KOPT-K1 (cell line): ENCODE measurements around the gene LSG1.
A peak's percentile ranks its signal among the peaks of the same experiment; 100 is the strongest.

Experiments used
- H3K27ac ChIP-seq: fragments of 200-600 bp; sonication (generic); 2 replicates; pipeline ENCODE4 v1.5.1; 2016; ENCODE audit warnings: antibody characterized with exemption, mild to moderate bottlenecking, low read depth, low read length; ENCODE audit not compliant: poor library complexity, severe bottlenecking
- H3K36me3 ChIP-seq: fragments of 200-600 bp; sonication (generic); 2 replicates; pipeline ENCODE4 v1.5.1; 2017; ENCODE audit warnings: antibody characterized with exemption, mild to moderate bottlenecking, low read length, moderate library complexity; ENCODE audit not compliant: insufficient read depth
- H3K9me3 ChIP-seq: fragments of 200-600 bp; sonication (generic); 2 replicates; pipeline ENCODE4 v1.5.1; 2017; ENCODE audit warnings: antibody characterized with exemption, low read length, mild to moderate bottlenecking; ENCODE audit not compliant: insufficient read depth, poor library complexity, severe bottlenecking

Gene LSG1

GRCh38 chr3:194680888-194681615 lies 9.1 kb upstream of the LSG1 start:
- Histone ChIP-seq H3K27ac (no peak overlapping the region), H3K36me3 (no peaks in the 10 kb centered on the region), H3K9me3 (no peaks in the 10 kb centered on the region)

DNA sequence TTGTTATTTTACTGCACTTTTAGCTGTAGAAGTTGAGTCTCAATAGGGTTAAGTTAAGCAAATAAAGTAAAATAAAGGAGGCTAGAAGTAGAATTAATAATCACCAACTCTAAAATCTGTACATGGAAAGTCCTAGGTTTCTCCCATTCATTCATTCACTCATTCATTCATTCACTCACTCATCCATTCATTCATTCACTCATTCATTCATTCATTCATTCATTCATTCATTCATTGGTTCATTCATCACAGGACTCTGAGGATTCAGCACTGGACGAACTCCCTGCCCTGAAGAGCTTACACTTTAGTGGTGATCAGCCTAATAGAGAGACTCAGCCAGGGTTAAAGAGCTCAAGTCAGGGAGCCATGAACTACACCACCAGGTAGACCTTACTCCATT lies 4.5 kb upstream of the LSG1 start:
- H3K36me3 ChIP-seq: no peaks in the 10 kb centered on the region

DNA sequence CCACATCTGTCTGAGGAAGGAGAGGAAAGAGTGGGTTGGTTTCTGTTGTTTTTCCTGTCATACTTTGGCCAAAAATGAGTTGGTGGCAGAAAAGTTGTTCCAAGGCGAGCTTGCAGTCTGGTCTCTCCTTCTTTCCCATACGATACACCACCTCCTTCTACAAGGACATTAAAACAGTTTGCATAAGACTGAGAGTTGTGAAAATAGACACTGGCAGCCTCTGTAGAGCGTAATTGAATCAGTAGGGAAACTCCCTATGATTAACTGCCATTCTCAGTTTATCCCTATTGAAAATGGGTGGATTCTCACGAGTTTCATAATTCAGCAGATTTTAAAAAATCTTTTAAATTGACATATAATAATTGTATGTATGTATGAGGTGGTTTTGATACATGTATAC lies 3.7 kb upstream of the LSG1 start:
- H3K36me3 ChIP-seq: no peaks in the 10 kb centered on the region
- H3K27ac ChIP-seq: no peak overlapping the region

More for the DNA sequence above, 4.5 kb upstream of the LSG1 start:
- Histone ChIP-seq H3K27ac (no peak overlapping the region), H3K9me3 (no peaks in the 10 kb centered on the region)

DNA sequence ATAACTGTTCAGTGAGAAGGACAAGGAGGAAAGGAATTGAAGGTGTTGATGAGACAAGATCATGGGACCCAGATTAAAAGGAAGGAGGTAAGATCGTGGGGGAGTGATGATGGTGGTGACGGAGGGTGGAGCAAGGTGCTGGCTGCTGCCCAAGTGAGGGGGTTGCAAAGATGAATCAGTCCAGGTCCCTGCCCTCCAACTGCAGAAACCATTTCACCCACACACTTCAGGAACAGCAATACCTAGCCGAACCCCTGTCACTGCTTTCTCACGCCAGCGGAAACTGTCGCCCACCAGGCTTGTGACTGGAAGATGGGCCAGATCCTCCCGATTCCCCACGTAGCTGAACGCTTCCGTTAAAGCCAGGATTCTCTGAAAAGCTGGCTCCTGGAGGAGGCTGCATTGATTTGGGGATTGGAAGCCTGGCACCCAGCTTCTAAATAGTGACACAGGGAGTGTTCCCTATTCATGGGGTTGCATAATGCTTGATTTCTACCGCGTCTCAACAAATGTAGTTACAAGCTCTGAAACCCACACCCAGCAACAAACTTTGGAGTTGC lies 3.2 kb upstream of the LSG1 start:
- Histone ChIP-seq H3K36me3 (peaks cover 1% of the 10 kb centered on the region; the same call in 1 of the 2 replicates), H3K27ac (no peak overlapping the region), H3K9me3 (no peaks in the 10 kb centered on the region)

More for the DNA sequence above, 3.7 kb upstream of the LSG1 start:
- H3K9me3 ChIP-seq: no peaks in the 10 kb centered on the region

DNA sequence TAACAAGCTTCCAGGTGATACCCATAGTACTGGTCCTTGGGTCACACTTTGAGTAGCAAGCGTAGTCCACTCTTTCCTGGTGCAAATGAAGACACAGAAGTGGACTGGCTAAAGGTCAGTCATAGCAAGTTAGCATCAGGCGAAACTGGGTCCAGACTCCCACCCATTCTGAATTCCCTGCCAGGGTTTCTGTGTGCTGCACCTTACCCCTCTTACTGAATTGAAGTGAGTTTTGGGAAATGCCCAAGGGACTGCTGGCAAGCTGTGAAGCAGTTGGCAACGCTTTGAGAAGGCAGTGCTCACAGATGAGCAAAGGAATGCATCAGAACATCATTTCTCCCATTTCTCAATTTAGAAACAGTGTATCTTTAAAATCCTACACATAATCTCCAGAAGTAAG lies 1.8 kb upstream of the LSG1 start:
- H3K36me3 ChIP-seq: peaks cover 15% of the 10 kb centered on the region
- H3K27ac ChIP-seq: no peak overlapping the region

DNA sequence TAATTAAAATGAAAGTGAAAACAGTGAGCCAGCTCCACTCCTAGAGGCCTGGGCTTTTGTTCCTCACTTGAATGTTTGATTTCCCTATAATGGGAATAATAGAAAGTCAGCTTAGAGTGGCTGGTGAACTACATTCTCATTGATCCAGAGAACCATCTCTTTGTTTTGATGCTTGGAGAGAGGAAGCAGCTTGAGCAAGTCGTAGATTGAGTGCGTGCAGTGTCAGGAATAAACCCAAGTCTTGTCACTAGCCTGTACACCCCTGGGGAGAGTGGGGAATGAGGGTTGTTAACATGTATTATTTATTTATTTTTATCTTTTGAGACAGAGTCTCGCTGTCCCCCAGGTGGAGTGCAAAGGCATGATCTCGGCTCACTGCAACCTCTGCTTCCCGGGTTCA lies 885 bp upstream of the LSG1 start:
- H3K9me3 ChIP-seq: no peaks in the 10 kb centered on the region

More for the DNA sequence above, 1.8 kb upstream of the LSG1 start:
- no peaks in the 10 kb centered on the region for H3K9me3 ChIP-seq

DNA sequence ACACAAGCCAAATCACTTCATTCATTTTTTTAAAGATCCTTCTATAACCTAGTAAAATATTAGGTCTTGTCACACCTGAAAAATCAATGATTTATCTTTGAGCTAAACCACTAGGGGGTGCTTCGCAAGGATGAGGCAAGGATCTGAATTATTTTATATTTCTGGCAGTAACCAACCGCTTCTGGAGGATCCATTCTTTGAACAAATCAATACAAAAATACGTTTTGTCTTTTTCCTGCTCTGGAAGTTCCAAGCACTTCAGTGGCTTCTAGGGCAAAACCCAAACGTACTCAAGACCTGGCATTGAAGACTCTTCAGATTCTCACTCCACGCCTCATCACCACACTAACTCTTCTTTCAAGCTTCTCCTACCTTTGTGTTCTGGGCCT lies 486 bp downstream of the LSG1 start:
- peaks cover 33% of the 10 kb centered on the region for H3K36me3 ChIP-seq
- H3K27ac ChIP-seq: peak overlapping the region; percentile 76
- no peaks in the 10 kb centered on the region for H3K9me3 ChIP-seq

More for the DNA sequence above, 885 bp upstream of the LSG1 start:
- peaks cover 24% of the 10 kb centered on the region for H3K36me3 ChIP-seq
- peak overlapping the region; percentile 76 for H3K27ac ChIP-seq

DNA sequence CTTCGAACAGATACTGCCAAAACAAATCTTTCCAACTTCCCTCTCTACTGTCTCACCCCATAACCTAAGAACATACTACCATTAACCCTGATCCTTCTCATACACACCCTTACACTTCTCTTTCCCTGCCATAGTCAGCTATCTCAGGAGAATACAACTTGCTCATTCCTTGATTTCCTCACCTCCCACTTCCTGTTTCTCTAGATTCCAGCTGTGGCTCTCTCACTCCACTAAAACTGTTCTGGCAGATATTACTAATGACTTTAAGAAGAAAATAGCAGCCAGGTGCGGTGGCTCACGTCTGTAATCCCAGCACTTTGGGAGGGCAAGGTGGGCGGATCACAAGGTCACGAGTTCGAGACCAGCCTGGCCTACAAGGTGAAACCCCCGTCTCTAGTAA lies 4.6 kb downstream of the LSG1 start:
- Histone ChIP-seq H3K36me3 (peaks cover 72% of the 10 kb centered on the region), H3K9me3 (no peaks in the 10 kb centered on the region), H3K27ac (no peak overlapping the region)

GRCh38 chr3:194664857-194665256 lies 7.1 kb downstream of the LSG1 start:
- H3K9me3 ChIP-seq: no peaks in the 10 kb centered on the region
- no peak overlapping the region for H3K27ac ChIP-seq
- H3K36me3 ChIP-seq: peaks cover 92% of the 10 kb centered on the region

- Histone ChIP-seq H3K27ac (peak overlapping the region; percentile 33), H3K36me3 (peaks cover 96% of the 10 kb centered on the region), H3K9me3 (no peaks in the 10 kb centered on the region)
Observed at GRCh38 chr3:194661946-194662345, 10.0 kb downstream of the LSG1 start.

DNA sequence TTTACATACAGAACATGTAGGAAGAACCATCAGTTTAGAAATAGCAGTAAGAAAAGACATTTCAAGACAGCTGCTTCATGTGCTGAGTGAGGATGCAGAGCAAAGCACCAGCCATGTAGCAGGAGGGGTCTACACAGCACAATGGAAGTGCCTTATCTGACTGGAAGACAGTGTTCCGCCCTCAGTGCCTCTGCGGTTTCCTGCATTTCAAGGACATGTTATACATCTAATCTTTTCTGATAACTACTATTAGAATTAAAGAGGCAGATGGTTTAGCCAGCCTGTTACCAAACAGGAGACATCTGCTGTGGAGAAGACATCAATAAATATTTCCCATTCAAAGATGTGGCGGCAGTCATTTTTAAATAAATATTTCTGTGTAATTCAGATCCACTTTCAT lies 10.6 kb downstream of the LSG1 start:
- H3K9me3 ChIP-seq: no peaks in the 10 kb centered on the region
- peak overlapping the region; percentile 19 for H3K27ac ChIP-seq
- H3K36me3 ChIP-seq: peaks cover 92% of the 10 kb centered on the region

GRCh38 chr3:194659778-194660177 lies 12.2 kb downstream of the LSG1 start:
- H3K36me3 ChIP-seq: peaks cover 85% of the 10 kb centered on the region
- no peak overlapping the region for H3K27ac ChIP-seq
- H3K9me3 ChIP-seq: no peaks in the 10 kb centered on the region

DNA sequence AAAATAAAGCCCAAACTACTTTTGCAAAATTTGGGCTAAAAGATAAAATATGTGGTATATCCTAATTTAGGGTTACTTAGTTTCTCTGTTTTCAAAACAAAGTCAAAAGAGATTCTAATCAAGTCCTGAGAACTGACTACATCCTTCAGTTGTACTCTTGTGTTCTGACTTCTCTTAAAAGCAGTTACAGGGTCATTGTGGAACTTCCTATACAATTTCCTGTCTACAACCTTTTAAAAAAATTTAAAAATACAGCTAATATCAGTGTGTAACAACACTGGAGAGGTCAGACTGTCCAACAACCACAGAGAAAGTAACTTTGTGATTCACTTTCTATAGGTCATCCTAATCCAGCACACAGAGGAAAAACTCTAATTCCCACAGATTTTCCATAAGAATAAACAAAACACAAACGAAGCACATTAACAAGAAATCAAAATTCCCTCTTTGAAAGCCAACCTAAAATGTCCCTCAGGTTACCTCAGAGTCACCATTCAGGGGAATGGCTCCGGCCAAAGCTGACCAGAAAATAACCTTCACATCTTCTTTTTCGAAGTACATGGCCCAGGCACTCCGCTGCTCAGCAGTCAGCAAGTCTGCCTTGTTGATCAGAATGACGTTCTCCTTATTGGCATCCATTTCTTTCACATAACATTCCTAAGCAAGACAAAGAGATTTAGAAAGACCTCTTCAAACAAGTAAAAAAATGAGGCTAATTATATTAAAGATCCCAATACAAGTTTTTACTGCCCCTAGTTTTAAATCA lies 13.3 kb downstream of the LSG1 start:
- H3K36me3 ChIP-seq: peaks cover 85% of the 10 kb centered on the region
- H3K9me3 ChIP-seq: no peaks in the 10 kb centered on the region
- no peak overlapping the region for H3K27ac ChIP-seq

DNA sequence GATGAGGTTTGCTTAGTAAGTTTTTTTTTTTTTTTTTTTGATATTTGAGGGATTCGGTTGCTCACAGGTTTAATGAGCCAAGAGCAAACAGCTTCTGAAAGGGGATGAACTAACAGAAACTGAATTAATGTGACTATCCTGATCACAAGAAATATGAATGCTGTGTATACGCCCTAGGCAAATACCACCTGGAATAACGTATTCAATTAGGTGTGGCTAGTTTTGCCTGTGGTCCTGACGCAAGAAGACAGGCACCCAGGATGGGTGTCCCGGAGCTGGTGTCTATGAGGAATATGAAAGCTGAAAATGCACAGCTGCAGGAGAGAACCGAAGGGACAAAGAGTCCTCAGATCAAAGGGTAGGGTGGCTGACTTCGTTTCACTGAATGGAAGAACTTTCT lies 14.6 kb downstream of the LSG1 start:
- peaks cover 88% of the 10 kb centered on the region for H3K36me3 ChIP-seq
- H3K9me3 ChIP-seq: no peaks in the 10 kb centered on the region

GRCh38 chr3:194654443-194654842 lies 17.5 kb downstream of the LSG1 start:
- Histone ChIP-seq H3K36me3 (peaks cover 88% of the 10 kb centered on the region), H3K9me3 (no peaks in the 10 kb centered on the region), H3K27ac (no peak overlapping the region)

More for the DNA sequence above, 14.6 kb downstream of the LSG1 start:
- no peak overlapping the region for H3K27ac ChIP-seq
